HL-60/S4 (cell line): ENCODE measurements around the gene UBXN6.

ENCODE experiments used
- in situ Hi-C: fragments of 300-500 bp; cut with MboI; formaldehyde crosslinking; loops from 2 replicates; pipeline ENCODE4 v1.14.3; 2022; ENCODE audit warnings: low sequenced_read_pairs

Gene UBXN6

DNA sequence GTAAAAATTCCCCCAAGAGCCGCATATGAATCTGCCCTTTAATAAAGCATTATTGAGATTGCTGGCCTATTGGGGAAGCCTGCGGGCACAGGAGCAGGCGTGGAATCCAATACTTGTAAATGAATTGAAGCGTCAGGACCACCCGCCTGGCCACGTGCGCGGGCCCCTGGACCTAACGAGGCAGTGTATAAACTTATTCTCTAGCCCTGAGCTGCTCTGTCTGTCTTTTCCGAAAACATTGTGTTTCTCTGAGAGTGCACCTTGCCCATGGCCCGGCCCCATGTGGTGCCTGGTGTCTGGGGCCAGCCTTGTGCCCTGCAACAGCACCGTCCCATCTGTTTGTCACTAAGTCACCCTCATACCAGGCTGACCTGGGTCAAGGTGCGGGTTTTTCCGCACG, 14.4 kb downstream of the UBXN6 start:
- in situ Hi-C loops, result no loop called here

DNA sequence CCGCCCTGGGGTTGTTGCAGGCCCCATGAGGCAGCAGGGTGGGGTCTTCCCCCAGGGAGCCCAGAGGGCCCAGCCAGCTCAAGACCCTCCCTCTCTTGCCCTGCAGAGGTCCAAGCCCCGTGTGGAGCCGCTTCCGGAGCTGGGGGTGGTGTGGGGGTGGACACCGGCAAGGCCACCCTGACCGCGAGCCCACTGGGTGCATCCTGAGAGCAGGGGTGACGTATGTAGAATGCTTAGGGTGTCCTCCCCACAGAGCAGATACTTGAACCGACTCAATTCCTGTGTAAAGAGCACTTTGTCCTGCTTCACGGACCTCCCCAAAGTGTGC, 14.8 kb downstream of the UBXN6 start:
- in situ Hi-C loops, result no loop called here

DNA sequence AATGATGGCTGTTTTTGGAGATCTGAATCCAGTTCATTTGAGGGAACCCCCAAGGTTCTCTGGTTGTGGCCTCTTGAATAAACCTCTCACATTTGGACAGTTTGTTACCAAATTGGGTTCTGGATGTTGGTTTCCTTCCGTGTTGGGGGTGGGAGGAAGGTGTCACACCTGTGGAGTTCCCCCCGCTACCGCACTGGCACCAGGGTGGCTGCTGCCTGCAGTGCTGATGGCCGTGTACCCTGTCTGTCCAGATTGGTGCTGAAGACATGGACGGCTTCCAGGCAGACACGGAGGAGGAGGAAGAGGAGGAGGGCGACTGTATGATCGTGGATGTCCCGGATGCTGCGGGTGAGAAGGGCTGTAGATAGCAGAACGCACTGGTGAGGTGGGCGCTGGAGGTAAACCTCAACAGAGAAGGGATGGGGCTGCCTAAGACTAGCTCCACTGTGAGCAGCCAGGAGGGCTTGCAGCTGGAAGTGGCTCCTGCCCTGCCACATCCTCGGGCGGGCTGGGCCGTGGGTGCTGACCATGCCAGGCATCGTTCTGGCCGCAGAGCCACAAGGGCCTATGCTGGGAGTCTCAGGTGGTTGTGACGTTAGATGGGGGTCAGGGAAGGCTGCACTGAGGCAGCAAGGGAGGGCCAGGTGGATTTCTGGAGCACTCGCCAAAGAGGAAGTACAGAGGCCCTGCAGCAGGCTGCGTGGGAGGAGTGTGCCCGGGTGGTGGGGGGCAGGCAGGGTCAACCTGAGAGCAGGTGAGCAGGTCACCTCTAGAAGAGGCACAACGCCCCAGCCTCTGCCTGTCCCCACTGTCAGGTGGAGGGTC, 15.4 kb downstream of the UBXN6 start:
- in situ Hi-C loops, result no loop called here

DNA sequence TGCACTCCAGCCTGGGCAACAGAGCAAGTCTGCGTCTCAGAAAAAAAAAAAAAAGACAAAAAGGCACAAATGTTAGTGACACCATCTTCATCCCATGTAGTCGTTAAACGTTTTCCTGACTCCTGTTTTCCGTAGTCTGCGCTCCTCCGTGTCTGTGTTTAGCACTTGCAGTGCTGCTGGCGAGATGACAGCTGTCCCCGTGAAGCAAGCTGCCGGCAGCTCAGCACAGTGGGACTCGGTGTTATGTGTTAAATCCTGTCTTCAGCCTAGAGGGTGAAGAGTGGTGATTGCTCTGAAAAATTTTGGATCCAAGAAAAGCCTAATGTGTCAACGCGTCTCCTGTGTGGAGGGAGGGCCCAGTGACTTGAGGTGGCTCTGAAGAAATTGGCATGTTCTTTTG, 18.4 kb downstream of the UBXN6 start:
- in situ Hi-C loops, result no loop called here

DNA sequence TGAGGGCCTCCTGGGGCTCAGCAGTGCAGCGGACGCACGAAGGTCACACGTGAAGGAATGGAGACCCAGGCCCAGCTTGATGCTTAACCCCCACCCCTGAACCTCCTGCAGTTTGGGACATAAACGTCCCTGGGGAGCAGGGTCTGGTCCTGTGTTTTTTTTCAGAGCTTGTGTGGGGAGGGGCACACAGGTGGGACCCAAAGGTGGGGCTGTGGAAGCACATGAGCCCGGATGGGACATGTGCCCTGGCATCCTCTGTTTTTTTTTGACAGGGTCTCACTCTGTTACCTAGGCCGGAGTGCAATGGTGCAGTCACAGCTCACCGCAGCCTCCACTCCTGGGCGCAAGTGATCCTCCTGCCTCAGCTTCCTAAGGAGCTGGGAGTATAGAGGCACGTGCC, 20.5 kb downstream of the UBXN6 start:
- in situ Hi-C loops, result no loop called here

DNA sequence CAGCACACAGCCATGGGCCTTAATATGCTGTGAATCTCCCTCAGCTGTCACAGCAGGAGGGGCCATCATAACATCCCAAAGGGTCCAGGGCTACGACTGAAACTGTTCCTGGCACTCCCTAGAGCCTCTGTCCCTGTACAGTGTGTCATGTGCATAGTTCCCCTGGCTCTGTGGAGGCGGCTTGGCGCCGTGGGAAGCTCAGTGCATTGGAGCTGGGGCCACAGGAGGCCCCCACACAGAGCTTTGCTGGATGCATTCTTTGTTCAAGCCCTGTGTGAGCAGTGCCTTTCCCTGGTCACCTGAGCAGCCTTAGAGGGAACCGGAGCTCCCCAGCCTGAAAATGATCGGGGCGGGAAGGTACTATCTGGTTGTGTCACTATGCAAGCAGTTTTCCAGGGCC, 21.4 kb downstream of the UBXN6 start:
- in situ Hi-C loops, result no loop called here

DNA sequence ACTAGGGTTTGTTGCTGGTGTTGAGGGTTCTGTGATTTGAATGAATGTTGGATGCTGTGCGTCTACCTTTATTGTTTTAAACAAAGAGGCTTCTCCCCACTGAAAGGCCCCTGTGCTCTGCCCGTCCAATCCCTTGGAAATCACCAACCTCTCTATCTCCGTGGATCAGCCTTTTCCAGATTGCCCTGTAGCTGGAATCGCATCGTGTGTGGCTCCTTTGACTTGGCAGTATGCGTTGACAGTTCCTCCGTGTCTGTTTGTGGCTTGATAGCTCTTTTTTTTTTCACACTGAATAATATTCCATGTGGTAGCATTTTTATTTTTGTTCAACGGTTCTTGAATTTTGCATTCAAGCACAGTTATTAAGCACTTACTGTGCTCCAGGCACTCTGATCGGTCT, 23.2 kb downstream of the UBXN6 start:
- in situ Hi-C loops, result no loop called here

DNA sequence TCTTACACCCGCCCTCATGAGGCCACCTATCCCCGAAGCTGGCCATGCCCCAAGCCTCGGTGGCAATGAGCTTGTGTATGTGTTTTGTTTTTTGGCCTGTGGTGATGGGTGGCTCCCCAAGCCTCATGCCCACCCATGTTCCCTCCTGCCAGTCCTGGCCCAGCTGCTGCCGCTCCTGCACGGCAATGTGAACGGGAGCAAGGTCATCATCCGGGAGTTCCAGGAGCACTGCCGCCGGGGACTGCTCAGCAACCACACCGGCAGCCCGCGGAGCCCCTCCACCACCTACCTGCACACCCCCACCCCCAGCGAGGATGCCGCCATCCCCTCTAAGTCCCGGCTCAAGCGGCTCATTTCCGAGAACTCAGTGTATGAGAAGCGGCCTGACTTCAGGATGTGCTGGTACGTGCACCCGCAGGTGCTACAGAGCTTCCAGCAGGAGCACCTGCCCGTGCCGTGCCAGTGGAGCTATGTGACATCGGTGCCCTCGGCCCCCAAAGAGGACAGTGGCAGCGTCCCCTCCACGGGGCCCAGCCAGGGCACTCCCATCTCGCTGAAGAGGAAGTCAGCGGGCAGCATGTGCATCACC, 24.6 kb downstream of the UBXN6 start:
- in situ Hi-C loops, result no loop called here

DNA sequence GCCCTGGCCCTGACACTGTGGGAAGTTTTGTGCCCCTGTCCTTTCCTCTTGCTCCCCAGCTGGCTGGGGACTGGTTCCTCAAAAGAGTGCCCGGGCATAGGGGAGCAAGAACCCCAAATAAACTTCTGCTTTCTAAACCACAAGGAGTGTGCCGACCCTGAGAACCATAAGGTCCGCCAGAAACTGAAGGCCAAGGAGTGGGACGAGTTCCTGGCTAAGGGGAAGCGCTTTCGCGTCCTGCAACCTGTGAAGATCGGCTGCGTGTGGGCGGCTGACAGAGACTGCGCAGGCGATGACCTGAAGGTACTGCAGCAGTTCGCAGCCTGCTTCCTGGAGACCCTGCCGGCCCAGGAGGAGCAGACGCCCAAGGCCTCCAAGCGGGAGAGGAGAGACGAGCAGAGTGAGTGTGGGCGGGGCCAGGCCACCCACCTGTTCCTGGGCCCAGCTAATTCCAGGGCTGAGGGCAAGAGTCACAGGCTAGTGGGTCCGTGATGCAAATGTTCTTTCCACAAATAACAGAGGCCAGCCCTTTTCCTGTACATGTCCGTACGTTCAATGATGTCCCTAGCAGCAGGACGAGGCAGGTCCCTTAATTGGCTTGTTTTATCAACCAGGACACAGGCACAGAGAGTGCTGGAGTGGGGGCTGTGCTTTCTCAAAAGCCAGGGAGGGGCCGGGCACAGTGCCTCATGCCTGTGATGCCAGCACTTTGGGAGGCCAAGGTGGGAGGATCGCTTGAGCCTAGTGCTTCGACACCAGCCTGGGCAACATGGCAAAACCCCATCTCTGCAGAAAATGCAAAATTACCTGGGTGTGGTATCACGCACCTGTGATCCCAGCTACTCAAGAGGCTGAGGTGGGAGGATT, 25.6 kb downstream of the UBXN6 start:
- in situ Hi-C loops, result no loop called here

DNA sequence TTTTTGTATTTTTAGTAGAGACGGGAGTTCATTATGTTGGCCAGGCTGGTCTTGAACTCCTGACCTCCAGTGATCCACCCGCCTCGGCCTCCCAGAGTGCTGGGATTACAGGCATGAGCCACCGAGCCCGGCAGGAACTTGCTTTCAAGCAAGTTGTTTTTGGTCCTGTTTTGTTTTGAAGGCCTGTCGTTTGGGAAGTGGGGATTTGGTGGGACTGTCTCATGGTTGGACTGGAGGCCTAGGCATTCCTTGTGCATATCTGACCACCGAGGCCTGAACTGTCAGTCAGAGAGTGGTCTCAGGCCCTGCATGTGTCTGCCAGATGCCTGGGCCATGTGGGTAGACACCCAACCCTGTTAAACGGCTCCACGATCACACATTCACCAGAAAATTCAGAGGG, 26.3 kb downstream of the UBXN6 start:
- in situ Hi-C loops, result no loop called here

DNA sequence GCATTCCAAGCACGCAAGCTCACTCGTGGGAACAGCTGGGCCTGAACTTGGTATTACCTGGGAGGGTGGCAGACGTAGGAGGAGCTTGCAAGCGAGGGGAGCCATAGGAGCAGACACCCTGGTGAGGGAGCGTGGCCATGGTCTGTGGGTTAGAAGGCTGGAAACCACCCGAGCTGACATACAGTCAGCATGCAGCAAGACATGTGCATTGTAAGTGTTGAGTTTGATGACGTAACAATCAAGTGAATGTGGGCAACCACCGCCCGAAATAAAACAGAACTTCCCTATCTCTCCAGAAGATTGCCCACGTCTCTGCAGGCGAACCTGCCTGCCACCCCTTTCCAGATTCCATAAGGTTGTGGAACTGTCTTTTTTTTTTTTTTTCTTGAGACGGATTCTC, 26.8 kb downstream of the UBXN6 start:
- in situ Hi-C loops, result no loop called here

DNA sequence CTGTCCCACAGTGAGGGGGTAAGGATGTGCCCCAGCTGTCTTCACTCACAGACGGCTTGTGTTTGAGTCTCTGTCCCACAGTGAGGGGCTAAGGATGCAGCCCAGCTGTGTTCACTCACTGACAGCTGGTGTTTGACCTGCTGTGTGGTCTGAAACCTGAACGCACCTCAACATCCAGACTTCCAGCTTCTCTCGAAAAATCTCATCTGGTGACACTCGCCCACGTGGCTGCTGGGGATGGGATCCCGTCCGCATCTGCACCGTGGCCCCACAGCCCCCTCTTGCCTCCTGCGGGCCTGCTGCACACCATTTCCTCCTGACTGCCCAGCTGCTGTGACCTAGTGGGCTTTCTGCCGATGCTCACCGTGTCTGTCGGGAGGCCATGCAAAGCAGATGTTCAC, 27.8 kb downstream of the UBXN6 start:
- in situ Hi-C loops, result no loop called here

DNA sequence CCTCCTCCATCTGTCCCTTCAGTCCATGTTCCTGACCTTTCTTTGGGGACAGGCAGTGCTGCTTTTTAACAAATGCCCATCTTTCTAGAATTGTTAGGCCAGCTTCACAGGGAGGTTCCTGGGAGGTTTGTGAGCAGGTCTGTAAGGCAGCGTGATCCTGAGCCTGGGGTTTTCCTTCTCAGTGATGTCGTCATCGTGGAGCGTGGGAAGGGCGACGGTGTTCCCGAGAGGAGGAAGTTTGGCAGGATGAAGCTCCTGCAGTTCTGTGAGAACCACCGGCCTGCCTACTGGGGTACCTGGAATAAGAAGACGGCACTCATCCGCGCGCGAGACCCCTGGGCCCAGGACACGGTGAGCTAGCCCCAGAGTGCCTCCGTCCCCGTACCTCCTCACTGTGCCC, 28.3 kb downstream of the UBXN6 start:
- in situ Hi-C loops, result no loop called here

DNA sequence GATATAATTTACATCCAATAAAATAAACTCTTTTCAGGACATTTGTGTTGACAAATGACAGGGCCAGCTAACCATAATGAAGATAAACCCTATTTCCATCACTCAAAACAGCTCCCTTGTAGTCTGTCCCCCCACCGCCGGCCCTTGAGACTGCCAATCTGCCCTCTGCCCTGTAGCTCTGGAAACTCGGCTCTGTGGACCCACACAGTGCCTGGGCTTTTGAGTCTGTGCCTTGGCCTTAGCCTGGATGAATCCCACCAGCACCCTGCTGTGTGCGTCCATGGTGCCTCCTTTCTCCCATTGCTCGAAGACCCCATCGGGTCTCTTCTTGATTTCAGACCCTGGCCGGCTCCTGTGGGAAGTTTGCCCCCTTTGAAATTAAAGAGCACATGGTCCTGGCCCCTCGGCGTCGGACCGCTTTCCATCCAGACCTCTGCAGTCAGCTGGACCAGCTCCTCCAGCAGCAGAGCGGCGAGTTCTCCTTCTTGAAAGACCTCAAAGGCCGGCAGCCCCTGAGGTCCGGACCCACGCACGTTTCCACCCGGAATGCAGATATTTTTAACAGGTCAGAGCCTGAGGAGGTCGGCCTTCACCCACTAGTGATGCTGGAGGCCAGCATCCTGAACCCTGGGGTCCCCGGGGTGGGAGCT, 29.1 kb downstream of the UBXN6 start:
- in situ Hi-C loops, result no loop called here

DNA sequence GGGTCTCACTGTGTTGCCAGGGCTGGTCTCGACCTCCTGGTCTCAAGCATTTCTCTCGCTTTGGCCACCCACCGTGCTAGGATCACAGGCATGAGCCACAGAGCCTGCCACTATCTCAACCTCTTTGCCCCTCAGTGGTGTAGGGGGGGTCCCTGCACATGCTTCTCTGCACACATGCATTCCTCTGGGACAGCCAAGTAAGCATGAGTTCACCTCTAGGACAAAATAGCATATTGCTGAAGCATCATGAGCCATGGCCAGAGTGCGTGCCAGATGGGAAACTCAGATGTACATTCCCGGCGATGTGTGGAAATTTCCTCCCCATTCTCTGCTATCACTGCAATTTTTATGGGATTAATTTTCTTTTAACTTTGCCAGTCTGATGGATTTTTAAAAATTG, 32.1 kb downstream of the UBXN6 start:
- in situ Hi-C loops, result no loop called here

DNA sequence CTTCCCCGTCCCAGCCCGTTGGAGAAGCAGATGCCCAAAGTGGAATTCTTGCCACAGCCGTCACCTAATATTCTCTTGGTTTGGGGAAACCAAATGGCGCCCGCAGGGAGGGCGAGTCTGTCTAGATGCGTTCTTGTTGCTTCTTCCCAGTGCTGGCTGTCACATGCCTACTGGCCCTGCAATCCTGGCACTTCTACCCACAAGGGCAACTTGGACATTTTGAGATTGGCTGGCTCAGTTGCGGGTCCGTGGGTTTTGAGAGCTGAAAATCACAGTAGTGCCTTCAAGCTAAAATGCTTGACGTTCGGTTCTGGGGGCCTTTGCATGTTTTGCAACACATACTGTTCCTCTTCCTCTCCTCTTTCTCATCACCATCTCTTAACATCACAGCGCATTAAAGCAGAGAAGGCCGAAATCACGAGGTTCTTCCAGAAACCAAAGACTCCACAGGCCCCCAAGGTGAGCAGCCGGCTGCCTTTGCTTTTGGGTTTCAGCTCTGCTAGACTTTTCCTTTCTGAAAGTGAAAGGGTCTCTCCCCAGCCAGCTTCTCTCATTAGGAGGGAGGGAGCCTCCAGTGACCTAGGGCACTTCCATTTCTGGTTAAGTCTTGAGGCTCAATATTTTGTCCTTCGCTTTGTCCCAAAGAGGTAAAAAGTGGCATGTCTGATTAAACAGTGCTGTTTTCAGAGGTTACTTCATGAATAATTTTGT, 34.0 kb downstream of the UBXN6 start:
- in situ Hi-C loops, result no loop called here

DNA sequence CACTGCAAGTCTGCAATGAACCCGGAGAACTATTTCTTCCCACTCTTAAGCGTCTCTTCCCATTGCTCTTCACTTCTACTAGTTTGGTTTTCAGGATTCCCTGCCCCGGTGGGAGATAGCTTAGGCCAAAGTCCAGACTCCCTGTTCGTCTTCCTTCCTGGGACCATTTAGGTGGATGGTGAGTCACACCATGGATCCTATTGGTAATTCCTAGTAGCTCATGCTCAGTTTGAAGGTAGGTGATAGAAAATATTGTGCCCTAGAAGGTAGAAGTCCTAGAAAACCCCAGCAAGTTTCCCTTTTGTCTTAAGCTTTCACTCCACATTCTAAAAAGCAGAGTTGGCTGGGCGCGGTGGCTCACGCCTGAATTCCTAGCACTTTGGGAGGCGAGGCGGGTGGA, 41.3 kb downstream of the UBXN6 start:
- in situ Hi-C loops, result no loop called here

DNA sequence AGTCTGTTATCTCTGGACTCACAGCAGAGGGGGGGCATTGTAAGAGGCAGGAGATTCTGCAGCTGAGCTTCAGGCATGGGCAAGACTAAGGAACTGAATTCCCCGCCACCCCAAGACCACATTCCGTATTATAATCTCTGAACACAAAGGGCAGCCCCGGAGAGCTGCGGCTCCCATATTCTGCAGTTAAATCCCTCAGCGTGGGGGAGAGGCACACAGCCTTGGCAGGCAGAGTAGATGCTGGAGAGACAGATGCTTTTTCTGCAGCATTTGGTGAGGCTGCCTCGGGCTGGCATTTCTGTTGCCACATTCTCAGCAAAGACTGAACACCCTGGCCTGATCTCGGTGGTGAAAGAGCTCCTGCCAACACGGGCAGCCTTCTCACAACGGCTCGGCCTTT, 42.2 kb downstream of the UBXN6 start:
- in situ Hi-C loops, result no loop called here

DNA sequence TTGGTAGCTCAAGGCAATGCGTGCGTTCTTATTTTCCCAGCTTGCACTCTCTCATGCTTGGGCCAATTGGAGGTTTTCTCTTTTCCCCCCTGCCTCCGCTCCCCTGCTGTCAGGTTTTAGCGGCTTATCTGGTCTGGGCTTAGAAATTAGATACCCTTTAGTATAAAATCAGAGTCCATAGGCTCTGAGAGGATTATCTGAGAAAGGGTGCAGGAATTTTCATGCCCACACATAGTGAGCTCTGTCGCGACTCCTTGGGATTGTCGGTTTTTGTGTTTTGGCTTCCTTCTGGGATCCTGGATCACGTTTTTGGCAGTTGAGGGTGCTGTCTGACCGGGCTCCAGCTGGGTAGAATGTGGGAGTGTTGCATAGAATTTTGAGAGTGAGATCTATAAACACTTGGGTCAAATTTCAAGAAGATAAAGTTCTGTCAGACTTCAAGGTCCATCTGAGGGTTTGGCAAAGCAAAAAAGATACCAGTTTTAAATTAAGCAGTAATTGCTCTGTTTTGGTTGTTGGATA, 42.7 kb downstream of the UBXN6 start:
- in situ Hi-C loops, result no loop called here

DNA sequence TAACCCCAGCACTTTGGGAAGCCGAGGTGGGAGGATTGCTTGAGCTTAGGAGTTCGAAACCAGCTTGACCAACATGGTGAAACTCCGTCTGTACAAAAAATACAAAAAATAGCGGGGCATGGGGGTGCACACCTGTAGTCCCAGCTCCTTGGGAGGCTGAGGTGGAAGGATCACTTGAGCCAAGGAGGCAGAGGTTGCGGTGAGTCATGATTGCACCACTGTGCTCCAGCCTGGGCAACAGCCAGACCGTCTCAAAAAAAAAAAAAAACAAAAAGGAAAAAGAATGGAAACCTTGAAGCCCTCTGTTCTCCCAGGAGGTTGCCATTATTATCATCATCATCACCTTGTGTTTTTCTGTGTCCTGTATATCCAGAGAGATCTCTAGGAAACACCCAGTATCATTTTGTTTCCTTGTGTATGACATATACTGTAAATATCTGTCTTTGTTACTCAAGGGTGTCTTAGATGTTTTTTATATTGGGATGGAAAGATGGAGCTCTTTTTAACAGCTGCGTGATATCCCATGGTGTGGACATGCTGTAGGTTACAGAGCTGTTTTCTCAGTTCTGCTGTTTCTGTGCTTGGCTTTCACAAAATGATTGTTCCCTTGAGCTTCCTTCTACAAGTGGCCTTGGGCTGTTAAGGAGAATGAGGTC, 43.3 kb downstream of the UBXN6 start:
- in situ Hi-C loops, result no loop called here
